Right atrium auricular region (tissue), 2 donors: ENCODE data around the gene MED31. TPM values are rescaled to one million over a fixed set of nuclear protein-coding genes. Genes with fewer than 3 reads are reported as not detected.

Source experiments
- DNase-seq: peaks from one replicate; pipeline ENCODE4 v3.0.0-alpha.2; 2019; ENCODE audit warnings: low spot score
- H3K27ac ChIP-seq, 2 donors: fragments of 200-600 bp; sonication (generic); 1 replicate in 1 of 2; 2 replicates in 1 of 2; pipeline ENCODE4 v1.5.1; 2016 to 2019
- H3K27me3 ChIP-seq, 2 donors: fragments of 200-600 bp; sonication (generic); one replicate each; pipeline versions ENCODE4 v1.5.1 to v1.6.0; 2017 to 2019
- H3K36me3 ChIP-seq: fragments of 200-600 bp; sonication (generic); one replicate; pipeline ENCODE4 v1.5.1; 2016
- H3K4me1 ChIP-seq, 2 donors: fragments of 200-600 bp; sonication (generic); one replicate each; pipeline versions ENCODE4 v1.5.1 to v1.6.0; 2017 to 2019
- H3K4me3 ChIP-seq, 2 donors: fragments of 200-600 bp; sonication (generic); 1 replicate in 1 of 2; 2 replicates in 1 of 2; pipeline ENCODE4 v1.5.1; 2017 to 2019; ENCODE audit warnings: mild to moderate bottlenecking in 1 of 2, moderate library complexity in 1 of 2
- H3K9me3 ChIP-seq, 2 donors: fragments of 200-600 bp; sonication (generic); one replicate each; pipeline ENCODE4 v1.5.1; 2019
- CTCF ChIP-seq, 2 donors: fragments of 200-600 bp; sonication (generic); IDR thresholded peaks; one replicate each; pipeline ENCODE4 v1.5.1; 2019; ENCODE audit warnings: antibody characterized with exemption in 2 of 2
- total RNA-seq, 2 donors: library from RNA; depleted of rRNA; stranded (reverse); fragments of >200 nt; gene quantifications; one replicate each; pipeline ENCODE4 v1.1.0, GENCODE V29; 2016

MED31 gene
- total RNA-seq, 2 donors from 2014 or later, result 7.0 to 8.2 TPM

- TF ChIP-seq CTCF (IDR thresholded peaks at IDR 0.05), result no peak
- no peak overlapping the region for H3K27ac ChIP-seq
- H3K36me3 ChIP-seq, result peaks cover 17% of the 10 kb centered on the region
- no peaks in the 10 kb centered on the region for H3K27me3 ChIP-seq
- H3K4me1 ChIP-seq, result peaks cover 0 to 9% of the 10 kb centered on the region in 2 donors
- H3K9me3 ChIP-seq, result no peaks in the 10 kb centered on the region
- DNase-seq, result no peak
- no peak overlapping the region for H3K4me3 ChIP-seq
Measured at GRCh38 chr17:6633263-6633662, 18.1 kb downstream of the MED31 start.

DNA sequence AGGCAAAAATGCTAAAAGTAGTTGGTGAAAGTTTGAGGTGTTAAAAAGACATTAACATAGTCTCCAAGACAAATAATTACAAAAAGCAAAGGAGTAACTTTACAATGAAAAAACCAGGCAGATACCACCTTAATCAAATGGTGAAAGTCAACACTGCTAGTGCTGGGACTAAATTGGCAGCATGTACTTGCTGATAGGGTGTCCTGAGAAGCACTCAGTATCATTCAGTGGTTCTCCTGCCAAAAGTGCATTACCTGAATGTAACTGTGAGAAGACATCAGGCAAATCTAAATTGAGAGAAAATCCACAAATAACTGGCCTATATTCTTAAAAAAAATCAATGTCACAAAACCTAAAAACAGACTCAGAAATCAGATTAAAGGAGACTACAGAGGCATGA, 18.9 kb downstream of the MED31 start:
- Histone ChIP-seq H3K9me3 (no peaks in the 10 kb centered on the region), H3K27ac (no peak overlapping the region), H3K4me3 (no peak overlapping the region), H3K36me3 (peaks cover 23% of the 10 kb centered on the region), H3K27me3 (no peaks in the 10 kb centered on the region), H3K4me1 (peaks cover 0 to 5% of the 10 kb centered on the region in 2 donors)
- TF ChIP-seq CTCF (IDR thresholded peaks at IDR 0.05), result no peak
- no peak for DNase-seq

- peaks cover 29% of the 10 kb centered on the region for H3K36me3 ChIP-seq
Measured at GRCh38 chr17:6630390-6630789, 21.0 kb downstream of the MED31 start.

GRCh38 chr17:6627019-6627418, 24.4 kb downstream of the MED31 start:
- no peak for DNase-seq
- Histone ChIP-seq H3K27ac (no peak overlapping the region), H3K4me1 (no peaks in the 10 kb centered on the region), H3K9me3 (no peaks in the 10 kb centered on the region), H3K27me3 (no peaks in the 10 kb centered on the region), H3K36me3 (peaks cover 37% of the 10 kb centered on the region), H3K4me3 (no peak overlapping the region)
- no peak for TF ChIP-seq CTCF (IDR thresholded peaks at IDR 0.05)

More at GRCh38 chr17:6630390-6630789, 21.0 kb downstream of the MED31 start:
- H3K27me3 ChIP-seq, result no peaks in the 10 kb centered on the region
- no peaks in the 10 kb centered on the region for H3K9me3 ChIP-seq
- no peak for TF ChIP-seq CTCF (IDR thresholded peaks at IDR 0.05)
- no peak overlapping the region for H3K4me3 ChIP-seq
- H3K27ac ChIP-seq, result no peak overlapping the region
- H3K4me1 ChIP-seq, result peaks cover 0 to 5% of the 10 kb centered on the region in 2 donors
- no peak for DNase-seq

- Histone ChIP-seq H3K4me3 (no peak overlapping the region), H3K27me3 (no peaks in the 10 kb centered on the region), H3K27ac (no peak overlapping the region), H3K9me3 (no peaks in the 10 kb centered on the region), H3K4me1 (no peaks in the 10 kb centered on the region), H3K36me3 (peaks cover 41% of the 10 kb centered on the region)
- no peak for TF ChIP-seq CTCF (IDR thresholded peaks at IDR 0.05)
- no peak for DNase-seq
Measured at GRCh38 chr17:6626616-6627015, 24.8 kb downstream of the MED31 start.

- H3K4me1 ChIP-seq, result no peaks in the 10 kb centered on the region
- no peak overlapping the region for H3K27ac ChIP-seq
- DNase-seq, result no peak
- H3K9me3 ChIP-seq, result no peaks in the 10 kb centered on the region
- no peaks in the 10 kb centered on the region for H3K27me3 ChIP-seq
- no peak overlapping the region for H3K4me3 ChIP-seq
- no peak for TF ChIP-seq CTCF (IDR thresholded peaks at IDR 0.05)
- peaks cover 55% of the 10 kb centered on the region for H3K36me3 ChIP-seq
Measured at GRCh38 chr17:6623941-6624340, 27.5 kb downstream of the MED31 start.
